Gastrocnemius medialis (tissue), 4 donors: Measurements from ENCODE around the gene SIGLEC11.

Experiments
- CTCF ChIP-seq, 5 experiments: fragments of 450-650 bp in 3 of 5; fragments of 200-600 bp in 2 of 5; sonication (generic) in 2 of 5; IDR thresholded peaks in 4 of 5; conservative IDR thresholded peaks in 1 of 5; 1 replicate in 4 of 5; 2 replicates in 1 of 5; pipeline ENCODE4 v1.5.1; 2016 to 2019; ENCODE audit warnings: antibody characterized with exemption in 5 of 5, mild to moderate bottlenecking in 3 of 5, moderate library complexity in 3 of 5
- POLR2A ChIP-seq, 2 donors: fragments of 450-650 bp; IDR thresholded peaks; one replicate each; pipeline ENCODE4 v1.6.1; 2017; ENCODE audit warnings: antibody characterized with exemption in 2 of 2, mild to moderate bottlenecking in 2 of 2, moderate library complexity in 2 of 2

DNA sequence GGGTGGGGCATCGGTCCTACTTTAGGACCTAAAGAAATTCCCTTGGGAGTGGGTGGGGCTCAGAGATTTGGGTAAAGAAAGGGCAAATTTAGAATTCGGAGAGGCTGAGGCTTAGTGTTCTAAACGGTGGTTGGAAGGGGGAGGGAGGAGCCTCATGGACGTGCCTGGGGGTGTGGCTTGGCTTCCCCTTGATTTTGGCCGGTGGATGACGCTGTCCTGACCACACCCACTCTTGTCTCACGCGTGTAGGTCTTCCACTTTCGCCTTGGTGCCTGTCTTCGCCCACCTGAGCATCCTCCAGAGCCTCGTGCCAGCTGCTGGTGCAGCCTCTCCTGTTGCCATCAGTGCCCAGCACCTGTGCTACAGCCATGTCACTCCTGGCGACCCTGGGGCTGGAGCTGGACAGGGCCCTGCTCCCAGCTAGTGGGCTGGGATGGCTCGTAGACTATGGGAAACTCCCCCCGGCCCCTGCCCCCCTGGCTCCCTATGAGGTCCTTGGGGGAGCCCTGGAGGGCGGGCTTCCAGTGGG is 30.4 kb downstream of the SIGLEC11 start:
- no peak for TF ChIP-seq CTCF (IDR thresholded peaks at IDR 0.05 in 4 of 5, conservative IDR thresholded peaks at IDR 0.05 in 1 of 5)
- TF ChIP-seq POLR2A (IDR thresholded peaks at IDR 0.05), result no peak
